Endothelial cell of umbilical vein (primary cell): ENCODE measurements around the gene TOB2. TPM values are rescaled to one million over a fixed set of nuclear protein-coding genes. Genes with fewer than 3 reads are reported as not detected.

ENCODE experiments used
- BruUV-seq: library from RNA; stranded (reverse); fragments of 400-500 nt; replicated peaks from 2 replicates; lab custom pipeline; 2021; lab: Mats Ljungman, UMichigan
- CTCF ChIA-PET: fragments of 300-600, 350-600 bp; sonication (Branson Sonifier 250); formaldehyde crosslinking; loops from one replicate; lab custom pipeline; 2021; ENCODE audit warnings: antibody characterized with exemption, inconsistent platforms; lab: Charles Lee
- POLR2A ChIA-PET: fragments of 300-600, 350-600 bp; sonication (Branson Sonifier 250); formaldehyde crosslinking; loops from one replicate; lab custom pipeline; 2021; ENCODE audit warnings: antibody characterized with exemption, inconsistent platforms; lab: Charles Lee
- DNase-seq: peaks from one replicate; pipeline ENCODE4 v3.0.0-alpha.2; 2011; ENCODE audit warnings: low read depth, low spot score
- FAIRE-seq: peaks from 2 replicates; lab custom pipeline; 2011; peaks lifted over from hg19 to GRCh38; lab: Jason Lieb, UNC
- H2AFZ ChIP-seq: 2 replicates; pipeline ENCODE4 v1.6.0; 2012; ENCODE audit warnings: low read depth, low read length, control low read depth, inconsistent platforms
- H3K27ac ChIP-seq: 2 replicates; pipeline ENCODE4 v1.5.1; 2011; ENCODE audit warnings: low read depth, mild to moderate bottlenecking, control low read depth, low read length, moderate library complexity; ENCODE audit not compliant: insufficient read depth
- H3K27me3 ChIP-seq, 2 experiments: 2 replicates each; pipeline versions ENCODE4 v1.6.0 to v1.6.1; 2011; ENCODE audit warnings: low read length in 2 of 2, mixed read lengths in 1 of 2; ENCODE audit not compliant: control insufficient read depth in 2 of 2, insufficient read depth in 2 of 2
- H3K36me3 ChIP-seq, 2 experiments: 2 replicates in 1 of 2; 3 replicates in 1 of 2; pipeline ENCODE4 v1.5.1; 2011; ENCODE audit warnings: low read length in 2 of 2, mild to moderate bottlenecking in 1 of 2, moderate library complexity in 1 of 2; ENCODE audit not compliant: control insufficient read depth in 2 of 2, insufficient read depth in 2 of 2; ENCODE audit errors: extremely low read depth in 1 of 2
- H3K4me1 ChIP-seq: 3 replicates; pipeline ENCODE4 v1.5.1; 2011; ENCODE audit warnings: mild to moderate bottlenecking, low read length; ENCODE audit not compliant: control insufficient read depth, insufficient read depth; ENCODE audit errors: extremely low read depth
- H3K4me2 ChIP-seq: 2 replicates; pipeline ENCODE4 v1.6.1; 2011; ENCODE audit warnings: low read length, control low read depth, mixed read lengths; ENCODE audit not compliant: insufficient read depth
- H3K4me3 ChIP-seq, 3 experiments: fragments of 200-600 bp in 1 of 3; sonication (generic), shearing (Covaris generic) in 1 of 3; replicated peaks in 1 of 3; 2 replicates each; pipeline ENCODE4 v1.5.1; 2011 to 2016; ENCODE audit warnings: control low read depth in 3 of 3, low read length in 3 of 3, mild to moderate bottlenecking in 2 of 3, inconsistent platforms in 1 of 3, low read depth in 1 of 3, moderate library complexity in 1 of 3; ENCODE audit not compliant: insufficient read depth in 1 of 3
- H3K79me2 ChIP-seq: 2 replicates; pipeline ENCODE4 v1.6.0; 2012; ENCODE audit warnings: low read length, inconsistent platforms; ENCODE audit not compliant: control insufficient read depth, insufficient read depth
- H3K9ac ChIP-seq: replicated peaks from 2 replicates; pipeline ENCODE3; 2011; ENCODE audit warnings: low read length, control low read depth; ENCODE audit not compliant: insufficient read depth; ENCODE audit errors: extremely low read depth
- H3K9me1 ChIP-seq: replicated peaks from 3 replicates; pipeline ENCODE4 v1.6.0; 2011; ENCODE audit warnings: mild to moderate bottlenecking, low read length; ENCODE audit not compliant: control insufficient read depth, insufficient read depth; ENCODE audit errors: extremely low read depth
- H3K9me3 ChIP-seq: replicated peaks from 2 replicates; pipeline ENCODE4 v1.5.1; 2012; ENCODE audit warnings: low read length, inconsistent platforms; ENCODE audit not compliant: control insufficient read depth, insufficient read depth
- H4K20me1 ChIP-seq: replicated peaks from 2 replicates; pipeline ENCODE3; 2011; ENCODE audit warnings: mild to moderate bottlenecking, low read length; ENCODE audit not compliant: control insufficient read depth, insufficient read depth; ENCODE audit errors: extremely low read depth
- CTCF ChIP-seq, 2 donors: IDR thresholded peaks; 1 replicate in 1 of 2; 2 replicates in 1 of 2; pipeline ENCODE4 v1.5.1; 2011; ENCODE audit warnings: low read length in 2 of 2, mild to moderate bottlenecking in 2 of 2, moderate library complexity in 2 of 2, control low read depth in 1 of 2, inconsistent platforms in 1 of 2, low read depth in 1 of 2; ENCODE audit not compliant: insufficient read depth in 1 of 2; ENCODE audit errors: extremely low read depth in 1 of 2
- EZH2 ChIP-seq: IDR thresholded peaks from 2 replicates; pipeline ENCODE4 v1.6.1; 2012; ENCODE audit warnings: borderline replicate concordance, low read depth, mild to moderate bottlenecking, moderate library complexity, low read length, inconsistent platforms; ENCODE audit not compliant: severe bottlenecking
- FOS ChIP-seq: IDR thresholded peaks from 2 replicates; pipeline ENCODE4 v1.6.1; 2011; ENCODE audit warnings: mild to moderate bottlenecking, low read length, moderate library complexity, borderline replicate concordance; ENCODE audit not compliant: insufficient read depth
- GATA2 ChIP-seq: IDR thresholded peaks from 2 replicates; pipeline ENCODE4 v1.7.0; 2011; ENCODE audit warnings: low read depth, mild to moderate bottlenecking, moderate library complexity, mixed read lengths, low read length; ENCODE audit not compliant: insufficient read length, insufficient read depth
- JUN ChIP-seq: IDR thresholded peaks from 2 replicates; pipeline ENCODE4 v1.6.1; 2011; ENCODE audit warnings: borderline replicate concordance, low read depth; ENCODE audit not compliant: insufficient read length, insufficient read depth
- MAX ChIP-seq: IDR thresholded peaks from 2 replicates; pipeline ENCODE4 v1.6.1; 2011; ENCODE audit not compliant: insufficient read depth, insufficient read length
- MYC ChIP-seq: IDR thresholded peaks from one replicate; pipeline ENCODE4 v1.6.1; 2011; ENCODE audit warnings: mild to moderate bottlenecking, low read depth, low read length
- POLR2A ChIP-seq: IDR thresholded peaks from 2 replicates; pipeline ENCODE4 v1.6.1; 2012; ENCODE audit warnings: low read depth, mild to moderate bottlenecking, control low read depth, low read length
- POLR2AphosphoS5 ChIP-seq: IDR thresholded peaks from 2 replicates; pipeline ENCODE4 v1.6.1; 2012; ENCODE audit warnings: low read depth, mild to moderate bottlenecking, control low read depth, low read length, moderate library complexity; ENCODE audit not compliant: insufficient read depth
- dilution Hi-C: fragments of 300-500 bp; cut with MboI; formaldehyde crosslinking; loops from one replicate; pipeline ENCODE4 v1.15.0; 2019; ENCODE audit warnings: low sequenced_read_pairs; ENCODE audit not compliant: extremely low pct_ligation_motif_present
- intact Hi-C: fragments of 100-400 bp; cut with micrococcal nuclease; formaldehyde crosslinking; loops from one replicate; pipeline ENCODE4 v1.10.0; 2022
- polyA plus RNA-seq, 4 experiments: library from polyadenylated mRNA; depleted of rRNA in 3 of 4; stranded (reverse) in 3 of 4; unstranded in 1 of 4; fragments of >200 nt; gene quantifications; 2 replicates each; pipeline versions ENCODE4 v1.2.1 to v1.2.3, GENCODE V29; 2011 to 2012; ENCODE audit warnings: missing spikeins in 1 of 4
- total RNA-seq: library from RNA; stranded (reverse); gene quantifications from 2 replicates; pipeline ENCODE4 v1.2.3, GENCODE V29; 2021

Gene TOB2
- total and polyA plus RNA-seq, 2 donors (not counting 3 experiments of a cell fraction or from before 2014, with no cell fraction given), result 21.7 to 44.7 TPM

- no peaks in the 10 kb centered on the region for H3K27me3 ChIP-seq
- H3K4me1 ChIP-seq, result no peaks in the 10 kb centered on the region
- intact Hi-C loops, result no loop called here
- no peak overlapping the region for H2AFZ ChIP-seq
- no peak for TF ChIP-seq MYC
- no peak for TF ChIP-seq EZH2
- no peak for TF ChIP-seq GATA2
- TF ChIP-seq POLR2A, result no peak
- TF ChIP-seq MAX, result no peak
- no peak for TF ChIP-seq CTCF (IDR thresholded peaks at IDR 0.05; ENCODE audit: extremely low read depth in 1 of 2, insufficient read depth in 1 of 2, low read depth in 1 of 2, low read length in 2 of 2)
- TF ChIP-seq FOS, result no peak
- no peak for TF ChIP-seq JUN
- no peak for TF ChIP-seq POLR2AphosphoS5
- H3K9me1 ChIP-seq, result no peaks in the 10 kb centered on the region
- no peak overlapping the region for H3K27ac ChIP-seq
- H4K20me1 ChIP-seq, result no peaks in the 10 kb centered on the region
- no peaks in the 10 kb centered on the region for H3K36me3 ChIP-seq
- H3K4me2 ChIP-seq, result no peak overlapping the region
- dilution Hi-C loops, result no loop called here
- H3K4me3 ChIP-seq, result no peak overlapping the region
- no peak overlapping the region for H3K9ac ChIP-seq
- peaks cover 67% of the 10 kb centered on the region for H3K79me2 ChIP-seq
- BruUV-seq, result no TSS peak
- ChIA-PET POLR2A (interaction anchor here (1.3 kb wide), 1 partner anchor 10 kb away, joined by 3 read pairs; the partner anchor contains the start of genes ACO2 and PHF5A), CTCF (interaction anchor here (0.7 to 1.5 kb wide), 6 partner anchors 10 to 75 kb away, joined by 3 to 7 read pairs (median 3); partner anchors contain the start of genes ACO2 and PHF5A)
- FAIRE-seq (no peak), DNase-seq (no peak)
- no peaks in the 10 kb centered on the region for H3K9me3 ChIP-seq
Observed at GRCh38 chr22:41478891-41479521, 32.4 kb upstream of the TOB2 start.
